OCI-LY1 (cell line): ENCODE results near the gene VCL.

Source experiments
- H2AFZ ChIP-seq: fragments of 200-600 bp; sonication (generic), shearing (Covaris generic); 2 replicates; pipeline ENCODE4 v1.6.0; 2014; ENCODE audit warnings: antibody characterized with exemption, mild to moderate bottlenecking, low read length
- H3F3A ChIP-seq: fragments of 200-600 bp; sonication (generic), shearing (Covaris generic); 2 replicates; pipeline ENCODE4 v1.6.0; 2014; ENCODE audit warnings: mild to moderate bottlenecking, antibody characterized with exemption, low read length, moderate library complexity; ENCODE audit not compliant: insufficient read depth
- H3K27ac ChIP-seq: fragments of 200-600 bp; sonication (generic); 2 replicates; pipeline ENCODE4 v1.5.1; 2014; ENCODE audit warnings: low read length, mixed run types, mild to moderate bottlenecking, low read depth; ENCODE audit not compliant: poor library complexity, severe bottlenecking
- H3K27me3 ChIP-seq: fragments of 200-600 bp; sonication (generic); 2 replicates; pipeline ENCODE4 v1.6.0; 2014; ENCODE audit warnings: antibody characterized with exemption, mild to moderate bottlenecking, low read length, moderate library complexity; ENCODE audit not compliant: insufficient read depth
- H3K36me3 ChIP-seq: fragments of 200-600 bp; sonication (generic); 2 replicates; pipeline ENCODE4 v1.6.1; 2014; ENCODE audit warnings: mild to moderate bottlenecking, antibody characterized with exemption, low read length, moderate library complexity, mixed read lengths; ENCODE audit not compliant: insufficient read depth
- H3K4me1 ChIP-seq: fragments of 200-600 bp; sonication (generic); 2 replicates; pipeline ENCODE4 v1.5.1; 2014; ENCODE audit warnings: mild to moderate bottlenecking, low read length, moderate library complexity; ENCODE audit not compliant: insufficient read depth, severe bottlenecking
- H3K4me2 ChIP-seq: fragments of 200-600 bp; sonication (generic), shearing (Covaris generic); 2 replicates; pipeline ENCODE4 v1.6.1; 2014; ENCODE audit warnings: low read length
- H3K4me3 ChIP-seq: fragments of 200-600 bp; sonication (generic); 2 replicates; pipeline ENCODE4 v1.5.1; 2014; ENCODE audit warnings: low read length, low read depth, mild to moderate bottlenecking, mixed read lengths; ENCODE audit not compliant: poor library complexity, severe bottlenecking
- H3K79me2 ChIP-seq: fragments of 200-600 bp; shearing (Covaris generic); 2 replicates; pipeline ENCODE4 v1.6.1; 2016; ENCODE audit warnings: mixed run types, low read length, mixed read lengths; ENCODE audit not compliant: insufficient read depth
- H3K9ac ChIP-seq: fragments of 200-600 bp; sonication (generic), shearing (Covaris generic); 2 replicates; pipeline ENCODE4 v1.6.1; 2014; ENCODE audit warnings: mild to moderate bottlenecking, low read length, mixed read lengths
- H3K9me2 ChIP-seq: fragments of 200-600 bp; sonication (generic), shearing (Covaris generic); 2 replicates; pipeline ENCODE4 v1.6.1; 2014; ENCODE audit warnings: low read depth, mild to moderate bottlenecking, low read length, mixed read lengths
- H3K9me3 ChIP-seq: fragments of 200-600 bp; shearing (Covaris generic); 2 replicates; pipeline ENCODE4 v1.6.1; 2014; ENCODE audit warnings: low read length, mixed read lengths
- H4K20me1 ChIP-seq: fragments of 200-600 bp; sonication (generic), shearing (Covaris generic); 2 replicates; pipeline ENCODE4 v1.6.0; 2016; ENCODE audit warnings: mild to moderate bottlenecking, low read length; ENCODE audit not compliant: insufficient read depth
- EZH2 ChIP-seq: fragments of 200-600 bp; sonication (generic), shearing (Covaris generic); IDR thresholded peaks from 2 replicates; pipeline ENCODE4 v1.8.0; 2017; ENCODE audit warnings: borderline replicate concordance, mixed run types, mild to moderate bottlenecking, antibody characterized with exemption, low read length, moderate library complexity, mixed read lengths
- TF ChIP-seq, protein P1 (sequence below): fragments of 200-600 bp; sonication (generic), shearing (Covaris generic); IDR thresholded peaks from 2 replicates; pipeline ENCODE4 v1.5.1; 2017; ENCODE audit warnings: mild to moderate bottlenecking, antibody characterized with exemption, low read length, moderate library complexity, mixed read lengths

The VCL gene

GRCh38 chr10:73967022-73967429 lies 30.9 kb upstream of the VCL start:
- no peak overlapping the region for H2AFZ ChIP-seq
- H4K20me1 ChIP-seq = no peaks in the 10 kb centered on the region
- H3K9me3 ChIP-seq = no peaks in the 10 kb centered on the region
- H3K27me3 ChIP-seq = no peaks in the 10 kb centered on the region
- no peaks in the 10 kb centered on the region for H3K79me2 ChIP-seq
- no peaks in the 10 kb centered on the region for H3F3A ChIP-seq
- no peak overlapping the region for H3K4me2 ChIP-seq
- TF ChIP-seq, protein P1, sequence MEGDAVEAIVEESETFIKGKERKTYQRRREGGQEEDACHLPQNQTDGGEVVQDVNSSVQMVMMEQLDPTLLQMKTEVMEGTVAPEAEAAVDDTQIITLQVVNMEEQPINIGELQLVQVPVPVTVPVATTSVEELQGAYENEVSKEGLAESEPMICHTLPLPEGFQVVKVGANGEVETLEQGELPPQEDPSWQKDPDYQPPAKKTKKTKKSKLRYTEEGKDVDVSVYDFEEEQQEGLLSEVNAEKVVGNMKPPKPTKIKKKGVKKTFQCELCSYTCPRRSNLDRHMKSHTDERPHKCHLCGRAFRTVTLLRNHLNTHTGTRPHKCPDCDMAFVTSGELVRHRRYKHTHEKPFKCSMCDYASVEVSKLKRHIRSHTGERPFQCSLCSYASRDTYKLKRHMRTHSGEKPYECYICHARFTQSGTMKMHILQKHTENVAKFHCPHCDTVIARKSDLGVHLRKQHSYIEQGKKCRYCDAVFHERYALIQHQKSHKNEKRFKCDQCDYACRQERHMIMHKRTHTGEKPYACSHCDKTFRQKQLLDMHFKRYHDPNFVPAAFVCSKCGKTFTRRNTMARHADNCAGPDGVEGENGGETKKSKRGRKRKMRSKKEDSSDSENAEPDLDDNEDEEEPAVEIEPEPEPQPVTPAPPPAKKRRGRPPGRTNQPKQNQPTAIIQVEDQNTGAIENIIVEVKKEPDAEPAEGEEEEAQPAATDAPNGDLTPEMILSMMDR = no peak
- no peak for TF ChIP-seq EZH2
- no peak overlapping the region for H3K27ac ChIP-seq
- no peaks in the 10 kb centered on the region for H3K36me3 ChIP-seq
- no peaks in the 10 kb centered on the region for H3K4me1 ChIP-seq
- H3K9me2 ChIP-seq = no peaks in the 10 kb centered on the region
- H3K9ac ChIP-seq = no peak overlapping the region
- H3K4me3 ChIP-seq = no peak overlapping the region

GRCh38 chr10:73967544-73967943 lies 30.4 kb upstream of the VCL start:
- Histone ChIP-seq H3F3A (no peaks in the 10 kb centered on the region), H3K9ac (no peak overlapping the region), H3K9me3 (no peaks in the 10 kb centered on the region), H3K4me1 (no peaks in the 10 kb centered on the region), H3K4me2 (no peak overlapping the region), H2AFZ (no peak overlapping the region), H3K79me2 (no peaks in the 10 kb centered on the region), H4K20me1 (no peaks in the 10 kb centered on the region), H3K9me2 (no peaks in the 10 kb centered on the region), H3K36me3 (no peaks in the 10 kb centered on the region), H3K4me3 (no peak overlapping the region), H3K27ac (no peak overlapping the region), H3K27me3 (no peaks in the 10 kb centered on the region)
- no peak for TF ChIP-seq EZH2
- TF ChIP-seq, protein P1 = no peak

GRCh38 chr10:73968098-73968521 lies 29.8 kb upstream of the VCL start:
- Histone ChIP-seq H3K4me1 (no peaks in the 10 kb centered on the region), H3K27me3 (no peaks in the 10 kb centered on the region), H3K27ac (no peak overlapping the region), H3K79me2 (no peaks in the 10 kb centered on the region), H3F3A (no peaks in the 10 kb centered on the region), H3K9me2 (no peaks in the 10 kb centered on the region), H2AFZ (no peak overlapping the region), H3K9ac (no peak overlapping the region), H3K9me3 (no peaks in the 10 kb centered on the region), H3K36me3 (no peaks in the 10 kb centered on the region), H4K20me1 (no peaks in the 10 kb centered on the region), H3K4me3 (no peak overlapping the region), H3K4me2 (no peak overlapping the region)
- TF ChIP-seq EZH2 = no peak
- TF ChIP-seq, protein P1 = no peak
